GM23338 (cell line): ENCODE results near the gene FAM133A. TPM values are rescaled to one million over a fixed set of nuclear protein-coding genes. Genes with fewer than 3 reads are reported as not detected.

Source experiments
- polyA plus RNA-seq: library from polyadenylated mRNA; unstranded; fragments of >200 nt; fragmentation: Nextera tagmentation; extraction: Ambion mirVana; gene quantifications from 2 replicates; pipeline ENCODE4 v1.2.1, GENCODE V29; 2016
- total RNA-seq: library from RNA; depleted of rRNA; stranded (reverse); fragments of >200 nt; shearing (Covaris generic); gene quantifications from 2 replicates; pipeline ENCODE4 v1.2.3, GENCODE V29; 2014; rRNA removed

The FAM133A gene
- total and polyA plus RNA-seq, 2 experiments from 2014 or later = 1.1 to 1.2 TPM

Other genes starting within 250 kb of the FAM133A start
- 54.7 and 54.9 TPM in 2 replicates for gene NAP1L3, start 628 bp upstream of the FAM133A start, total RNA-seq
- 45.6 and 47.9 TPM in 2 replicates for gene NAP1L3, start 628 bp upstream of the FAM133A start, polyA plus RNA-seq